D341Med (cell line): ENCODE data around the gene AP5B1.
"Not testable (repeated sequence)": the region's sequence is repeated elsewhere in the genome, so short reads cannot be mapped to it uniquely, and the experiment has no call there.

Experiments
- DNase-seq: peaks from one replicate; pipeline ENCODE4 v3.0.0; 2012; ENCODE audit warnings: low spot score

AP5B1 gene

GRCh38 chr11:65786008-65786785 lies 5.4 kb upstream of the AP5B1 start:
- peak; percentile 49 for DNase-seq

DNA sequence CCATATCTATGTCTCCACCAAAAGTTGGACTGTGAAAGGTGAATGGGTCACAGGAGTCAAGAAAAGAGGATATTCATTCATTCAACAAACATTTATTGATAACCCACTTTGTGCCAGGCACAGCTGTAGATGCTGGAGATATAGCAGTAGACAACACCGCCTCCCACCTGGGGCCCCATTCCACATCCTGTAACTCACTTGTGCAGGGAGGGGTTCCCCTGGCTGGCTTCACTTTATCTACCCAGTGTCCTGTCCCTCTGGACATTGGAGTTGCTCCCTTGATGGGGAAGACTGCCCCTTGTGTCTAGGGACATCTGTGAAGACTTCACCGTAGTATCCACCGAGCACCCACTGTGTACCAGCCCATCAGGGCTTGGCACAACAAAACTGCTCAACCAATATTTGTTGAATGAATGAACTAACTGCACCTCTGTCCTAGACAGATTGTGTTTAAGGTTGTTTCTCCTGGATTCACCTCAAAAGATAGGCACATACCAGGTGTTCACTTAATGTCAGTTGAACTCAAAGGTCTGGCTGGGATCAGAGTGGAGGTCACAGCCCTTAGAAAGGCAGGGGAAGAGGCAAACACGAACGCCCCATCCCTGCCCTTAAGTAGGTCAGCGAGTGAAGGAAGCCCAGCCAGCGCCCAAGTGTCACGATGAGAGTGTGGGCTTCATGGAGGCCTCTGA lies 4.7 kb upstream of the AP5B1 start:
- DNase-seq, result no peak

GRCh38 chr11:65782816-65783228 lies 2.0 kb upstream of the AP5B1 start:
- peak; percentile 17 for DNase-seq

- DNase-seq, result peak; percentile 29
Measured at GRCh38 chr11:65781962-65782815, 1.4 kb upstream of the AP5B1 start.

DNA sequence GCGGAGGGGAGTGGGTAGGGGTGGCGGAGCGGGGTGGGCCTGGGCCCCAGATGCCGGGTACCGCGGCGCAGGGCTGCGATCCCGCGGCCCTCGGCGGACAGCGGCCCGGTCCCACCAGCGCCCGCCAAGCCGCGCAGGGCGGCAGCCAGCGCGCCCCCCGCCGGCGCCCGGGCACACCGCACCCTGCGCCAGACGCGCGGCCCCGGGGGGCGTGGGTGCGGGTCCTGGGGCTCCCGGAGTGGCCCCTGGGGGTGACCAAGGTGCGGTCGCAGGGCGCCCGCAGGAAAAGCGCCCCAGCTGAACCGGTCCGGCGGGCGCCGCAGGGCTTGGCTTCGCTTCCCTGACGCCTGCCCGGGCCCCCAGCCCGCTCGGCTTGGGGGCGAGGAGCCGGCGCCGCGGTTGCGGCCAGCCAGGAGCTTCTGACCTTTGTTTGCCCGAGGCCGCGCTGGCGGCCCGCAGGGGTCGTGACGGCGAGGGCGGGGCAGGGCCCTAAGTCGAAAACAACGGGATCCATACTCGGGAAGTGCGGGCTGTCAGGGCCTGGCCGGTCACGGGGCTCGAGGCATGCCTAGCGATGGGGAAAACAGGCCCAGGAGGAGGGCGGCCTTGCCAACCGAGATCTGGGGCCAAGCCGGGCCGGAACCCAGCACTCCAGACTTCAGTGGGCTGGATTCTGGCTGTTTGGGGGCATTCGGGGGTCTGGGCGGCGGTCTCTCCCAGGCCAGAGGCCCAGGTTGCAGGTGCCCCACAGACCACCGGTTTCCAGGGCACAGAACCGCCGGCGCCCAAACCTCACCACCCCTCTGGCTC lies 581 bp upstream of the AP5B1 start:
- DNase-seq, result peak; percentile 91

DNA sequence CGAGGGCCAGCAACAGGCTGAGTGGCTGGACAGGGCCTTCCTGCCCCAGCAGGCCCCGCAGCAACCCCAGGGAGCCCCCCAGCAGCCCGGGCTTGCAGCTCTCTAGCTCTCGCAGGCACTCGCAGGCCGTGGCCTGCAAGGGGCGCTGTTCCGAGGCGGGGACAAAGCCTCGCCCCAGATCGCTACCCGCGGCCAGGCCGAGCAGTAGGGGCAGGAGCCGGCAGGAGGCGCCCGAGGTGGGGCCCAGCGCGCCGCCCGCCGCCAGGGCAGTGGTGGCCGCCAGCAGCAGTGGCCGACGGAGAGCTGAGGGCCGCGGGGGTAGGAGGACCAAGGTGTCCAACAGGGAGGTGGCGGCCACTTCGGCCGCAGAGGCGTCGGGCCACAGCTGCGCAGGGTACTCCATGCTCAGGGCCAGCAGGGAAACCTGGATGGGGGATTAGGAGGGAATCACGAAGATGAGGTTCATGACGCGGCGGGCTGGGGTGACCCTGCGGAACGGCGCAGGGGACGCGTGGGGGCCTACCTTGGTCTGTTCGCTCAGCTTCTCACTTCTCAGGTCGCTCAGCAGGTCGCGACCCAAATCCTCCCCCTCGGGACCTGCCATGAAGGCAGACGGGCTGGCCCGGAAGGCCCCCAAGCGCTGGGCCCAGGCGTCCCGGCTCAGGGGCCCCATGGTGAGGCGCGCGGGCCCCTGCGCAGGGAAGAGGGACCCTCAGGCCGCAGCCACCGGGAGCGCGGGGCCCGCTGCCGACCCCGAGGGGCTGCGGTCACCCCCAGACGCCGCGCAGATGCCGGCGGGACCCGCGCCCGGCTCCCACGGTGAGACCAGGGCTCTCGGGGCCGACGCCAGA lies 632 bp downstream of the AP5B1 start:
- DNase-seq, result peak; percentile 93

GRCh38 chr11:65779669-65779918 lies 1.2 kb downstream of the AP5B1 start:
- no peak for DNase-seq

DNA sequence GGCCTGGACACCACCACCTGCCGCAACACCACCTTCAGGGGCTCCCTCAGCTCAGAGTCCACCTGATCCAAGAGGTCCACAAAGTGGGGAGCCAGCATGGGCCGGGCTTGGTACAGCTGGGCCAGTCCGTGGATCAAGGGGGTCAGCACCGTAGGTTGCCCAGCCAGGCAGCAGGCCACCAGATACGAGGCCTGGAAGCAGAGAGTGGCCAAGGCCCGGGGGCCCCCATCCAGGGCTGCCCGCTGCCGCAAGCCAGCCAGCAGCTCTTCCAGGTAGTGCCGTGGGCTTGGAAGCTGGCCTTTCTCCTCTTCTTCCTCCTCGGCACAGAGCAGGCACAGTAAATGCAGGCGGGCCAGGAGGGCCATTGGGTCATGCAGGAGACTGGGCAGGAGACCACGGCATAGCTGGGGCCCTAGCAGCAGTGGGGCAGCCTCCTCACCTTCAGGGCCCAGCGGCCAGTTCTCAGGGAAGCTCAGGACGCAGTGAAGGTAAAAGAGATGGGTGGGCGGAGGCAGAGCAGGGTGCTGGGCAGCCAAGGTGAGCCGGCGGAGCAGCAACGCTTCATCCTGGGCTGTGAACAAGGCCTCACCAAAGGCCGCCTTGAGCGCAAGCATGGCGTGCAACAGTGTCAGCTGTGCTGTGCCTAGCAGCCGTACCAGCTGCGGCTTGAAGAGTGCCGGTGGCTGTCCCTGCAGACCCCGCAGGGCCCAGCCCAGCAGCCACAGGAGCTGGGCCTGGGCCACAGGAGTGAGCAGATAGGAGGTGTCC lies 1.7 kb downstream of the AP5B1 start:
- peak; percentile 14 for DNase-seq

DNA sequence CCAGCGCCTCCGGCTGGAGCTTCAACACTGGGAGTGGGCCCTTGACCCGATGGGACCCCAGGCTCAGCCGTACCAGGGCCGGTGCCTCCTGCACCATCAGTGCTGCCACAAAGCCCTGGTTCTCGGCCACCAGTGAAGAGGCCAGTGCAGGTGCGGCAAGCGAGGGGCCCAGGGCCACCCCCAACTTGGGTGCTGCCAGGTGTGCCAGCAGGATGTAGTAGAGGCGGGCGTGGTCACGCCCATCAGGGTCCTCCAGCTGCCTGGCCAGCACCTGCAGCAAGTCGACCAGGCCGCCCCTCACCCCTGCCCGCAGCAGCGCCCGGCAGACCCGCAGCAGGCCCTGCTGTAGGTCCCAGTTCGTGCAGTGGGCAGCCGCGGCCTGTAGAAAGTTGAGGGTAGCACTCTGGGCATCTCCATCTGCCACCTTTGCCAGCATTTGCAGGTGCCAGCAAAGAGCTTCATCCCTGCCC lies 2.3 kb downstream of the AP5B1 start:
- DNase-seq, result peak; percentile 14

DNA sequence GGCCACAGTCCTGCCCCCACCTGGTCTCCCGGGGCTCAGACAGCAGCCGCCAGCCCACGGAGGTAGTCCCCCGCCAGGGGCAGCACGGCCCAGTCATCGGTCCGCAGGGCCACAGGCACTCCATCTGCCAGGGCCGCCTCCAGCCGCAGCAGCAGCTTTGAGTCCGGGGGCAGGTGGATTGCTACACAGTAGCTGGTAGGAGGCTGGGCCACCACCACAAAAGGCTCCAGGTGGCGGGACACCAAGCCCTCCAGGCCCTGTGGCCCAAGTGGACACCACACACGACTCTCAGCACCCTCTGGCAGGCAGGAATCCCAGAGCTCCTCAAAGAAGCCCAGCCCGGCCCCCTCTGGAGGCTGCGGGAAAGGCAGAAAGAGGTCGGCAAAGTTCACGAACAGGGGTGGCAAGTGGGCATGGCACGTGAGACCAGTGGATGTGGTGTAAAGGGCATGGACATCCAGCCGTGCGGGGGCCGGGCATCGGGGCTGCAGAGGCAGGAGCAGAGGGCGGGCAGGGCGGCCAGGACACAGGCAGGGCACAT lies 2.9 kb downstream of the AP5B1 start:
- DNase-seq, result peak; percentile 20

- DNase-seq, result no peak
Measured at GRCh38 chr11:65777241-65777640, 3.5 kb downstream of the AP5B1 start.

DNA sequence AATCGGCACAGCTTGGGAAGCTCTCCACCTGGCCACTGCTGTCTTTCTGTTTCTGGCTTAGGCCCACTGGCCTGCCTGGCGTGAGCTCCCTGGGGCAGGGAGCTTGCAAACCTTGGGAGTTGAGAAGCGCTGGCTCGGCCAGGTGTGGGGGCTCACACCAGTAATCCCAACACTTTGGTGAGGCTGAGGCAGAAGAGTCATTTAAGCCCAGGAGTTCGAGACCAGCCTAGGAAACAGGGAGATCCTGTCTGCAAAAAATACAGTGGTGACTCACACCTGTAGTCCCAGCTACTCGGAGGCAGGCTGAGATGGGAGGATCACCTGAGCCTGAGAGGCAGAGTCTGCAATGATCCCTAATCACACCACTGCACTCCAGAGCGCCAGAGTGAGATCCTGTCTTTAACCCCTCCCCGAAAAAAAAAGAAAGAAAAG lies 4.0 kb downstream of the AP5B1 start:
- DNase-seq, result no peak

DNA sequence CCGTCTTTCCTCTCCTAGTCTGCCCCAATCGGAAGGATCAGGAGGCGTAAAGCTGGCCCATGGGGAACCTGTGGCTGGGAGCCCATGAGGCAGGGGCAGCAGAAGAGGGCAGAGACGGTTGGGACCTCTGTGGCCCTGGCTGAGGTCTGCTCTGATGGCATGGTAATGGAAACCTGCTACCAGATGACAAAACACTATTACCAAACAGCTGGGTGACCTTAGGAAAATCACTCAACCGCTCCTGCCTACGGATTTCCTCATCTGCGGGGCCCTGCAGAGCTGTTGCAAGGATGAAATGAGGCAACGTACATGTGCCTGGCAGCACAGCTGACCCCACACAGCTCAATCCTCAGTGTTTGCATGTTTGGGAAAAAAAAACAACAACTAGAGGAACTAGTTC lies 4.6 kb downstream of the AP5B1 start:
- peak; percentile 2 for DNase-seq

GRCh38 chr11:65774525-65775306 lies 6.1 kb downstream of the AP5B1 start:
- DNase-seq, result no peak

DNA sequence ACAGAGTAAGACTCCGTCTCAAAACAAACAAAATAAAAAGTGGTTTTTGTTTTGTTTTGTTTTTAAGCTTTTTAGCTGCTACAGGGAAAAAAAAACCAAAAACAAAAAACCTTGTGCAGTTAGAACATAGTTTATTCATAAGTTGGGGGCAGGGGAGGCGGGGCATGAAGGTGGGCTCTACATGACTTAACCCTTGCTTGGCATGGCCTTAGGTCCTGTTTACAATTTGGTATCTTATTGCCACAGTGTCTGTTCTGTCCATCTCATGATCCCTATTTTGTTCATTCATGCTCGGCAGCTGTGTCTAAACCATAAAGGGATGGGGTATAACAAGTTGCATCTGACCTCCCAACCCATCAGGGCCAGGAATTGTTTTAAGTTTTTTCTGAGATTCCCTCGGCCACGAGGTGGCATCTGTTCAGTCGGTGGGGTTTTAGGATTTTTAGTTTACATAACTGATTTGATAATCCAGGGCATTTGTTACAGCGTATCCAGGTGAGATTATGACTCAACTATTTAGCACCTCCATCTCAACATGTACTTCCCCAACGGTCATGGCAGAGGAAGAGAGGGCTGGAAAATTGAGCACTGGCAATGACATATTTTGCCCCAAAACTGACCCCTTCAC lies 6.9 kb downstream of the AP5B1 start:
- DNase-seq, result peak; percentile 39

DNA sequence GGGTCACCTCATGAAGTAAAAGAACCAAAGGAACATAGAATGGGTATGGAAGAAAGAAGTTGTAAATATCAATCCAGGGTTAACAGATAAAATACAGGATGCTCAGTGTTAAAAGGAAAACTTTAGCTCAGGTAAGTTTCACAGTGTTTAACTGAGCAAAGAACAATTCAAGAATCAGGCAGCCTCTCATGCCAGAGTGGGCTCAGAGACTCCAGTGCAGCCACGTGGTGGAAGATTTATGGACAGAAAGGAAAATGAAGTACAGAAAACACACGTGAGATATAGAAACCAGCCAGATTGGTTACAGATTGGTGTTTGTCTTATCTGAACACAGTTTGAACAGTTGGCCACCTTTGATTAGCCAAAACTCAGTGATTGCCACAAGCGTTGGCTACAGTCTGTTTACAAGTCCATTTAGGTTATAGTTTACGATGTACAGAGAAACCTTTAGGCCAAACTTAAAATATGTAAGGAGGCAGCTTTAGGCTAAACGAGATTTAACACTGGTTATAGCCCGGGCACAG lies 9.1 kb downstream of the AP5B1 start:
- no peak for DNase-seq

GRCh38 chr11:65770951-65771567 lies 9.7 kb downstream of the AP5B1 start:
- DNase-seq, result no peak

DNA sequence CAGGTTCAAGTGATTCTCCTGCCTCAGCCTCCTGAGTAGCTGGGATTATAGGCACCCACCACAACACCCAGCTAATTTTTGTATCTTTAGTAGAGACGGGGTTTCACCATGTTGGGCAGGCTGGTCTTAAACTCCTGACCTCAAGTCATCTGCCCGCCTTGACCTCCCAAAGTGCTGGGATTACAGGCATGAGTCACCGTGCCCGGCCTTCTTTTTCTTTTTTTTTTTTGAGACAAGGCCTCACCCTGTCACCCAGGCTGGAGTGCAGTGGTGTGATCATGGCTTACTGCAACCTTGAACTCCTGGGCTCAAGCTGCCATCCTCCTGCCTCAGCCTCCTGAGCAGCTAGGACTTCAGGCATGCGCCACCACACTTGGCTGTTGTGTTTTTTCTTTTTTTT lies 13.0 kb downstream of the AP5B1 start:
- DNase-seq, result not testable (repeated sequence)
